Heart left ventricle (tissue), 13 donors: ENCODE measurements around the gene C1QTNF12.

Source experiments
- CTCF ChIP-seq, 12 donors: fragments of 200-600 bp; sonication (generic) in 4 of 12; IDR thresholded peaks; one replicate each; pipeline versions ENCODE4 v1.5.0 to v1.8.0; 2018 to 2022; ENCODE audit warnings: antibody characterized with exemption in 12 of 12, mild to moderate bottlenecking in 5 of 12
- POLR2A ChIP-seq, 2 donors: fragments of 450-650 bp; IDR thresholded peaks; one replicate each; pipeline ENCODE4 v1.6.1; 2017; ENCODE audit warnings: antibody characterized with exemption in 2 of 2, mild to moderate bottlenecking in 2 of 2, moderate library complexity in 2 of 2
- donor health status: ischemic (EF 13 %, LVEDD 7.1; RV severe dilation, severe dysfunction).
- donor health status: DM: no; HTN: yes; CAD: no.
- donor health status: DM: no; HTN: no; CAD: no.
- donor health status: ischemic (EF 25% LVEDD 6.9; RV normal size, moderate dysfunction).
- donor health status: ischemic (EF 25% LVEDD 5.7; RV mildly dilated, moderate dysfunction).
- donor health status: ischemic (EF 35%, LVEDD 5.7; RV mildly dilated, moderate dysfunction).
- donor health status: nonischemic (EF 11% LVEDD 7.7; RV severe dilation, severe dysfunction).
- donor health status: DM: yes; HTN: yes; CAD: no.
- donor health status: PGD.
- donor health status: ischemic (EF 29% LVEDD 5.4; RV normal size, mild dysfunction).
- donor health status: nonischemic (EF 23%, LVEDD 6.1; RV moderate dilation, normal function).

- TF ChIP-seq CTCF (IDR thresholded peaks at IDR 0.05) (no peak), POLR2A (IDR thresholded peaks at IDR 0.05) (no peak)
Observed at GRCh38 chr1:1268284-1268682, 21.8 kb upstream of the C1QTNF12 start.
